Stimulated activated CD8-positive, alpha-beta memory T cell treated with anti-CD3 and anti-CD28 coated beads, Interleukin-4, amount 100 ng/mL, for 1 hour (primary cell): ENCODE results near the gene ZXDC.

Experiments used
- DNase-seq, 2 donors: peaks; one replicate each; pipeline ENCODE4 v3.0.0-alpha.2; 2020; ENCODE audit warnings: low read depth in 2 of 2, low spot score in 1 of 2

Gene ZXDC

DNA sequence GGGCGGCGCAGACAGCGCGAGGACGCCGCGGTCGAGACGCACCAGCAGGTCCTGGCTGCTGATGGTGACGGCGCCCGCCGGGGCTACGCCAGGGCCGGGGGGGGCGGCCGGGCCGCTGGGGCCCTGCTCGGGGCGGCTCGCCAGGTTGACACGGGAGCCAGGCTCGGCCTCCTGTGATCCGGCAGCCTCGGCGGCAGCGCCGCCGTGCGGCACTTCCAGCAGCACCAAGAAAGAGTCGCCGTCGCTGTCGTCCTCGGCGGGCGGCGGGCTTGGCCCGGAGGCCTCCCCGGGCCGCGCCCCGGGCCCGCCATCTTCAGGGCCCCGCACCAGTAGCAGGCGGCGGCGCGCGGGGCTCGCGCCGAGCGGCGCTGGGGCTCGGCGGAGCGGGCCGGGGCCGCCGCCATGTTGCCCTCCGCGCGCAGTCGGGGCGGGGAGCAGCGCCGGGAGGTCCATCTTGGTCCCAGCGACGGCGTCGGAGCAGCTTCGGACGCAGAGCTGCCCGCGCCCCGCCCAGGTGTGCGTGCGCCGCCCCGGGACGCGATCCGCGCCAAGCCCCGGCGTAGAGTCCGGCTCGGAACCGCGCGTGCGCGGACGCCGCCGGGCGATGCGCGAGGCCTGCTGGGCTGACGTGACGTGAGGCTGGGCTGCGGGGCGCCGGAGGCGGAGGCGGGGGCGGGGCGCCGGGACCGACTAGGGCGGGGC lies at the start of gene ZXDC:
Gene ZXDC (minus strand): TSS at position 479 of the 702 bp plus-strand sequence. CDS start 26 bp downstream, at position 453.
- DNase-seq = peak; percentile 74 to 89

DNA sequence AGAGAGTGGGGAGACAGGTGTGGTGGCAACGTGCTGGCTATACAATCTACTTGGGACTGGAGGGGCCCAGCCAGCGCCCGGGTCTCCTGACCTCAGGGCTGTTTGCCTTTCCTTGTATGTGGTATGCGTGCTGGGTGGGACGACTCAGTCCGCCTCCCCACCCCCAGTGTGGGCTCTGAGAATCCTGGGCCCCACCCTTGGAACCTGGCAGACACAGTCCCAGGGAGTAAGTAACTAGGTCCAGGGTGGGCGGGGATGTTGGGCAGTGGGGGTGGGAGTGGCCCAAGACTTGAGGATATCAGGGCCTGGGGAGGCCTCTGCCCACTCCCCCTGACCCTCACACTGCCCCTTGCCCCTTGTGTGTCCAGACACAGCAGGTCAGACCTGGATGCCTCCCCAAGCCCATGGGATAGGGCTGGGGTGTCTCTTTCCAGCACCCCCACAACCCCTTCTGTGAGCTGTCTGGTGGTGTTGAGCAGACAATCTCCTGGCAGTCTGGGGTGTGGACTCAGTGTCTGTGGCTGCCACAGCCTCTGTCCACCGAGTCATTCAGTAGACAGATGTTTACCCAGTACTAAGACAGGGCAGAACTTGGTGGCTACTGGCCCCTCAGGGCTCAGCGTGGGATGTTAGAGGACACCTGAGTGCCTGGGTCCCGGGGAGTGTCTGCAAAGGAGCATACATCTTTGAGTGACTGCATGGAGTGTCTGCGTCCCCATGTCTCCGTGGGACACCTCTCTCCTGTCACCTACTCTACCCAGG lies 49.6 kb upstream of the ZXDC start:
- DNase-seq = no peak

DNA sequence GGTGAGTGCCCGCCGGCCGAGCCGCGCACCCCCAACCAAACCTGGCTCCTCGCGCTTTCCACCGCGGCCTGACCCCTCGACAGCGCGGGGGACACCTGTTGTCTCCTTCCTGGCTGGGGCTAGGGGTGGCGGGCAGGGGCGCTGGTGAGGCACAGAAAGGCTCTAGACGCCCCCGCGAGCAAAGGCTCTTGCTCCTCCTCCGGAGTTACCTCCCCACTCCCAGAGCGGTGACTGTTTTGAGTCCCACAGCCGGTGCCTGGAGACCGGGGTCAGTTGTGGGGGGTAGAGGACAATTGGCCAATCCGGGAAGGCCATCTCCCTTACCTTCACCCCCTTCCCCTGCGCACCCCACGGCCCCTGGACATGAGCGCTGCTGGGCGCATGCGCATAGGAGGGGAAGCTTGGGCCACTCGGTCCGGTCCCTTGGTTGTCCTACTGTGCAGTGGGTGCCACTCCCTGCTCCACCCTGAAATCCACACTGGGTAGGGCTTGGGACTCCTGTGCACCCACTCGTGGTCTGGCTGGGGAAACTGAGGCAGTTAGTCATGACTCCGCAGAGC lies 48.8 kb upstream of the ZXDC start:
- no peak for DNase-seq

DNA sequence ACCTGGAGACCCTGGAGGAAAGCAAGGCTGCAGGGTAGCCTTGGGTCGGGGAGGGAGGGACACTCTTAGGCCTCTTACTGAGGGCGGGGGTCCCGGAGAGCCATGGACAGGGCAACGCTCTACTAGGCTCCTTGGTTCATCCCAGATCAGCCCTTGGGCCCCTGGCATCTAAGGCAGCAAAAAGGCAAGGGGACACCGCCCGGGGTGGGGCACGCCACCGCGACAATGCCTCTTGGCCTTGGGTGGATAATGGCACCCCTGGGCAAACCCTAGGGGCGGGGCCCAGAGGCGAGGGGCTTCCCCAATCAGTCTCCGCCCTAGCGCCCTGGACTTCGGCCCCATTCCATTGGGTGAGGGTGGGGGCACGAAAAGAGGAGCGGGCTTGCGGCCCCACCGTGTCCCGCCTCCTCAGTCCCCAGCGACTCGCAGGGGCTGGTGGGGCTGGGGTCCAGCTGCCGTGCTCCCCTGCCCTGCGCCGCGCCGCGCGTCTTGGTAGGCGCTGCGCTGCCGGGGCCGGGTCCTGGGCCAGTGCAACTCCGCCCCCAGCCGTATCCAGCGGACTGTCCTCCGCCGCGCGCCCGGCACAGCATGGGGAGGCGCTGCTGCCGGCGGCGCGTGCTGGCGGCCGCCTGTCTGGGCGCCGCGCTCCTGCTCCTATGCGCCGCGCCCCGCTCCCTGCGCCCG lies 48.2 kb upstream of the ZXDC start, which contains the start of gene CHST13:
Gene CHST13 (plus strand): TSS at position 411 of the 684 bp plus-strand sequence. CDS start 178 bp downstream, at position 589.
- no peak for DNase-seq

DNA sequence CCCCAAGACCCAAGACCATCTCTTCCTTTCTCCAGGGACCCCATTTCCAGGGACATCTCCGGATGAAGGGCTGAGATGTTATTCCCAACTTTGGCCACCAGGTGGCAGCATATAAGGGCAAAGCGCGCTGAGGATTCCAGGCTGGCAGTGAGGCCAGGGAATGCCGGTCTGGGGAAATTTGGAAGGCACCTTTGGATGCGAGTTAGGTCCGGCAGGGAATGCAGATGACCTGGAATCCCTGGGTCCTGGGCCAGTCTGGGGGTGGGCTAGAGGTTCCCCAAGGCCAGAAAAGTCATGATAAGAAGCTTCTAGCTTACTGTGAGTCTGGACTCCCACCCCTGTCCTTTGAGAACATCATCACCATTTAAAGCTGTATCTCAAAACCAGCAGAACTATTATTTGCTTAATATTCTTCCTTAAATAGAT lies 46.7 kb upstream of the ZXDC start:
- DNase-seq = peak; percentile 11 to 28

GRCh38 chr3:126521122-126521891 lies 45.6 kb upstream of the ZXDC start:
- DNase-seq = no peak

- no peak for DNase-seq
Measured at GRCh38 chr3:126519506-126520455, 44.1 kb upstream of the ZXDC start.

- DNase-seq = no peak
Measured at GRCh38 chr3:126518779-126519177, 43.1 kb upstream of the ZXDC start.

DNA sequence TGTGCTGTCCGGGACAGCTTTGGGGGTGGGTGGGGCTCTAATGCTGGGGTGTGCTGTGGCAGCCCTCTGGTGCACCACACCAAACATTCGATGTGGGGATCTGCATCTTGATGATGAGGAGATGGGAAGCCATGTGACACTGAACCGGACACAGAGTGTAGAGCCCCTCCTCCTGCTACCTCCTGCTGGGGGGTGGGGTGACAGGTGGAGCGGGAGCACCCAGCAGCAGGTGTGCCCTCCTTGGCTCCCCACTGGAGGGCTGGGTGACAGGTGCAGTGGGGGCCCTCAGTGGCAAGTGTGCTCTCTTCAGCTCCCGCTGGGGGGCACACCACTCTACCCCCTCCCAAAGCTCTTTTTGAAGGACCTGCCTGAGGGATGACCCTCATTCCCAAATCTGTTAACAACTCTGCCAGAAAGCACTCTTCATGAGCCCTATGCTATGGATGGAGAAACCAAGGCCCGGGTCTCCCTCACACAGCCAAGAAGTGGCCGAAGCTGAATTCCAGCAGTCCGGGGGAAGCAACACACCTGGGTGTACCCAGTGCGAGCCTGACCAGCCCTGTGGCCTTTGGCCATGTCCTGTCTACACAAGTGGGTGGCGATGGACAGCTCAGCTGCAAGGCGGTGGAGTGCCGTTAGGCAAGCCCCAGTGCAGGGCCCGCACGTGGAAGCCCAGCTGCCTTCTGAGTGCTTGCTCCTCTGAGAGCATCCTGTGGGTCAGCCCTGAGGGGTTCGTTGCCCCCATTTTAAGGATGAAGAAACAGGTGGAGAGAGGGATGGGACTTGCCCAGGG lies 42.5 kb upstream of the ZXDC start:
- no peak for DNase-seq

DNA sequence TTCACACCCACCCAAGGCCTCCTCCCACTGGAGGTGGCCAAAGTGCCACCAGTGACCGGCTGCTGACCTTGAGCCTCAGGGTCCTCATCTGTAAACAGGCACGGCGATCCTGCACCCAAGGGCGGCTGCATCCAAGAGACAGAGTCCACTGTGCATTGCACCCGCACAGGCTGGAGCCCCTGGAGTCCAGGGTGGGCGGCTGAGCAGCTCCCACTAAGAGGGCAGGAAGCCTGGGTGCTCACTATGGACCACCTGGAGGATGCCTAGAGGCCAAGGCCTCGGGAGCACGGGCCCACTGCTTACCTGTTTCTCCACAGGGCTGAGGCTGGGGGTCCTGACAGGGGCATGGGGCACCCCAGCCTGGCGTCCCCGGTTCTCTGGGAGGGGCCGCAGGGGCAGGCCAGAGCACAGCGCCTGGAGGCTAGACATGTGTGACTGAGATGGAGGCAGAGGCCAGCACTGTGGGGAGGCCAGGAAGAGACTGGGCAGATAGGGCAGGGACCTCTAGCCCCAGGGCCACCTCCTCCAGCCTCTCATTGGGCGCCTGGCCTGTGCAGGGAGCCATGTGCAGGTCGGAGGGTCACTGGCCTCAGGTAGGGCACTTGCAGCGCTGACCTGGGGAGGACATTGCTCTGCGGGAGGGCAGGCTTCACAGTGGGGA lies 41.7 kb upstream of the ZXDC start, which contains the start of gene UROC1:
Gene UROC1 (minus strand): TSS at position 483 of the 661 bp plus-strand sequence. CDS start 54 bp downstream, at position 429.
- no peak for DNase-seq

DNA sequence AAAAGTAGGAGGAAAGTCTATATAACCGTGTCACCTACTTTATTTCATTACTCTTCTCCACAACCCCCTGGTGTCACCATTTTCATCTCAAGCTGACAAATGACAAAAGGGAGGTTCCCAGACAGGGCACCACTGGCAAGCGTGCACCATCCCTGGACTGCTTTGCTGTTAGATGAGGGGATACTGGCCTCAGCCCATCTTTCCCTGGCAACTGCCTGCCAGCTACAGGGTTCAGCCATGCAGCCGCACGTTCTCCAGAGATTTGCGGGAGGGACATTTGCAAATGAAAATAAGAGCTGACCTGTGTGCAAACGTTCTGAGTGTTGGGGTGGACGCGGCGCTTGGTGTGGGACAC lies 41.2 kb upstream of the ZXDC start:
- DNase-seq = no peak

- DNase-seq = no peak
Measured at GRCh38 chr3:126516152-126516935, 40.7 kb upstream of the ZXDC start.

GRCh38 chr3:126515066-126515706 lies 39.5 kb upstream of the ZXDC start:
- no peak for DNase-seq

DNA sequence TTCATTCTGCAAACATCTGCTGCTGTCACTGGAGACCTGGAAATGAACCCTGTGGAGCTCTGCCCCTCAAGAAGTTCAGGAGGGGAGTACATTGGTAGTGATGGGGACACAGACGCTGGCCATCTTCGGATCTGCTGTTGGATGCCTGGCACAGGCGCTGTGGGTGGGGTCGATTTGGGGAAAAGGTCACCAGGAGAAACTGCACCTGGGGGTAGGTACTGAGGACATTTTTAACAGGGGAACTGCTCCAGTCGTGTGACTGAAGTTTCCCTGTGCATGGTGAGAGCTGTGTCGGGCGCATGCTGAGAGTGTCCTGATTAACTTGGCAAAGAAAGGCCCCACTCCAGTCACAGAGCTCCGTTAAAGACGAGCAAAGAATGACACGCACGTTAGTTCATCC lies 38.5 kb upstream of the ZXDC start:
- DNase-seq = no peak

DNA sequence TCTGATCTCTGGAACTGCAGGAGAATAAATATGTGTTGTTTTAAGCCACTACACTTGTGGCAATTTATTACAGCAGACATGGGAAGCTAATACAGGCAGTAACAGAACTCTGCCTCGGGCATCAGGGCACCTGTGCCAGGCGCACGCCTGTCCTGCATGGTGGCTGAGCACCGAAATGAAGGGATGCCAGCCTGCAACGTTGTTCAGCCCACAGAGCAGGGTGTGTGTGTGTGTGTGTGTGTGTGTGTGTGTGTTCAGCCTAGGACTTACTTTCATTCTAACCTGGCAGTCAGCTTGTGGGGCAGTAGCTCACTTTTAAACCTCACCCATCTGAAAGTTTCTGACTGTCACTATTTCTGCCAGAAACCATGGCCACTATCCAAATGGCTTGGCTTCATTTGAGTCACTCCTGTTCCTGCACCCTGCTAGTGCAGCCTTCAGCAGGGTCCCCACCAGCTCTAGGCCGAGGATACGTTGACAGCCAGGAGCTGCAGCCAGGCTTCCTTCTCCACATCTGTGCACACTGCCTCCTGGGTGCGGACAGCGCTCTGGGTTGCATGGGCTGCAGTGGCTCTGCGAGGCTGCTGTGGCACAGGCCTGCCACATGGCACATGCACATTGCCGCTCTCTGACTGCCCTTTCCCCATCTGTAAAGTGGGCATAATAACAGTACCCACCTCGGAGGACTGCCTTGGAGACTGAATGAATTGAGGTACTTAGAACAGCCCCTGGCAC lies 37.4 kb upstream of the ZXDC start:
- DNase-seq = no peak

DNA sequence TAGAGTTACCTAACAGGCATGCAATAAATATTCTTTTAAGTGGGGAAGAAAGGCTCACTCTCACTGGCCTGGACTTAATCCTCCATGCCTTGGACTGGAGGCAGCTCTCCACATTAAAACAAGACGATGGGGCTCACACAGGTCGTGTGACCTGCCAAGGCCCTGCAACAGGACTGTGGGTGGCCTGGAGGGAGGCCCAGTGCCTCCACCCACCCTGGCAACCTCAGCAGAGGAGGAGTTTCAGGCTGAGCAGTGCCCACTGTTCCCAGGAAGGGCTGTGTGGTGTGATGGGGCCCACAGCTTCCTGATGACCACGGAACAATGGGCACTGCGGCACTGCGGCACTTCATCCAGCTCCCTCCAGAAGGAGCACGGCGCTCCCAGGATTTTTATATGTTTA lies 36.3 kb upstream of the ZXDC start:
- DNase-seq = no peak
